CD14-positive monocyte (primary cell): ENCODE results near the gene NGFR. TPM values are rescaled to one million over a fixed set of nuclear protein-coding genes. Genes with fewer than 3 reads are reported as not detected.
A peak's percentile ranks its signal among the peaks of the same experiment; 100 is the strongest.

Source experiments
- DNase-seq, 3 donors: peaks; one replicate each; pipeline ENCODE4 v3.0.0-alpha.2; 2011 to 2022
- H2AFZ ChIP-seq: 2 replicates; pipeline ENCODE4 v1.6.0; 2012; ENCODE audit warnings: mild to moderate bottlenecking, low read depth, low read length, inconsistent platforms; ENCODE audit not compliant: insufficient read depth, poor library complexity, severe bottlenecking
- H3K27ac ChIP-seq, 2 donors: 1 replicate in 1 of 2; 2 replicates in 1 of 2; pipeline ENCODE4 v1.5.1; 2012 to 2013; ENCODE audit warnings: low read length in 2 of 2, control low read depth in 1 of 2, inconsistent platforms in 1 of 2, low read depth in 1 of 2, mild to moderate bottlenecking in 1 of 2
- H3K27me3 ChIP-seq, 2 donors: one replicate each; pipeline versions ENCODE4 v1.6.0 to v1.6.1; 2011 to 2013; ENCODE audit warnings: low read length in 2 of 2; ENCODE audit not compliant: control insufficient read depth in 2 of 2, insufficient read depth in 2 of 2
- H3K36me3 ChIP-seq, 2 donors: replicated peaks in 1 of 2; 1 replicate in 1 of 2; 2 replicates in 1 of 2; pipeline versions ENCODE4 v1.5.1 to v1.6.1; 2012 to 2013; ENCODE audit warnings: low read length in 2 of 2, control low read depth in 1 of 2, inconsistent platforms in 1 of 2, mild to moderate bottlenecking in 1 of 2; ENCODE audit not compliant: insufficient read depth in 2 of 2, control insufficient read depth in 1 of 2
- H3K4me1 ChIP-seq, 2 donors: 1 replicate in 1 of 2; 2 replicates in 1 of 2; pipeline versions ENCODE4 v1.5.1 to v1.6.1; 2012 to 2013; ENCODE audit warnings: low read length in 2 of 2, control low read depth in 1 of 2, inconsistent platforms in 1 of 2, mild to moderate bottlenecking in 1 of 2, moderate library complexity in 1 of 2; ENCODE audit not compliant: insufficient read depth in 2 of 2, control insufficient read depth in 1 of 2
- H3K4me2 ChIP-seq: replicated peaks from 2 replicates; pipeline ENCODE3; 2012; ENCODE audit warnings: low read length, moderate library complexity, mild to moderate bottlenecking; ENCODE audit not compliant: poor library complexity, severe bottlenecking; ENCODE audit errors: extremely low read depth
- H3K4me3 ChIP-seq, 3 experiments: fragments of 200-600 bp in 1 of 3; sonication (generic) in 1 of 3; replicated peaks in 1 of 3; 1 replicate in 2 of 3; 2 replicates in 1 of 3; pipeline ENCODE4 v1.5.1; 2011 to 2013; ENCODE audit warnings: low read length in 3 of 3, mild to moderate bottlenecking in 3 of 3, control low read depth in 2 of 3, low read depth in 2 of 3, inconsistent platforms in 1 of 3, moderate library complexity in 1 of 3
- H3K79me2 ChIP-seq: 2 replicates; pipeline ENCODE4 v1.6.0; 2012; ENCODE audit warnings: mild to moderate bottlenecking, control low read depth, inconsistent platforms, low read length, moderate library complexity; ENCODE audit not compliant: insufficient read depth
- H3K9ac ChIP-seq: 2 replicates; pipeline ENCODE4 v1.6.0; 2017; ENCODE audit warnings: low read length, mild to moderate bottlenecking; ENCODE audit not compliant: insufficient read depth, poor library complexity, severe bottlenecking
- H3K9me3 ChIP-seq, 2 donors: replicated peaks in 1 of 2; 1 replicate in 1 of 2; 2 replicates in 1 of 2; pipeline versions ENCODE4 v1.5.1 to v1.6.1; 2012 to 2013; ENCODE audit warnings: low read length in 2 of 2, control low read depth in 1 of 2; ENCODE audit not compliant: control insufficient read depth in 1 of 2, insufficient read depth in 1 of 2
- H4K20me1 ChIP-seq: 2 replicates; pipeline ENCODE4 v1.6.0; 2012; ENCODE audit warnings: mild to moderate bottlenecking, low read length, control low read depth, moderate library complexity; ENCODE audit not compliant: insufficient read depth
- H3K27ac Mint-ChIP-seq, 7 donors: one replicate each; pipeline ENCODE4 v1.8.0; 2020; ENCODE audit warnings: mild to moderate bottlenecking in 7 of 7, mixed read lengths in 7 of 7, moderate library complexity in 6 of 7, inconsistent platforms in 2 of 7
- H3K27me3 Mint-ChIP-seq, 3 donors: one replicate each; pipeline ENCODE4 v1.8.0; 2021 to 2022; ENCODE audit warnings: low read depth in 3 of 3, mild to moderate bottlenecking in 3 of 3, mixed read lengths in 3 of 3, moderate library complexity in 3 of 3, inconsistent platforms in 1 of 3
- H3K36me3 Mint-ChIP-seq, 2 donors: one replicate each; pipeline ENCODE4 v1.8.0; 2020; ENCODE audit warnings: mixed read lengths in 2 of 2, inconsistent platforms in 1 of 2, mild to moderate bottlenecking in 1 of 2
- H3K4me1 Mint-ChIP-seq: one replicate; pipeline ENCODE4 v1.8.0; 2020; ENCODE audit warnings: mild to moderate bottlenecking, mixed read lengths
- H3K4me3 Mint-ChIP-seq, 2 donors: one replicate each; pipeline ENCODE4 v1.8.0; 2020; ENCODE audit warnings: mild to moderate bottlenecking in 2 of 2, mixed read lengths in 2 of 2, moderate library complexity in 1 of 2
- H3K9me3 Mint-ChIP-seq, 7 donors: one replicate each; pipeline ENCODE4 v1.8.0; 2020 to 2022; ENCODE audit warnings: mixed read lengths in 7 of 7, mild to moderate bottlenecking in 6 of 7, moderate library complexity in 6 of 7, inconsistent platforms in 2 of 7
- CTCF ChIP-seq: fragments of 200-600 bp; IDR thresholded peaks from one replicate; pipeline ENCODE4 v1.8.0; 2022; ENCODE audit warnings: antibody characterized with exemption, mild to moderate bottlenecking
- WGBS: methylation state at CpG from one replicate; pipeline ENCODE4 v1.1.5; 2013; ENCODE audit warnings: missing lambda C conversion rate; ENCODE audit not compliant: insufficient coverage; 5-methylcytosine and 5-hydroxymethylcytosine counted together
- intact Hi-C, 2 donors: fragments of 100-400 bp; cut with micrococcal nuclease; formaldehyde crosslinking; loops; one replicate each; pipeline versions ENCODE4 v1.15.0 to v1.15.1; 2023
- polyA plus RNA-seq, 3 donors: library from polyadenylated mRNA; depleted of rRNA in 1 of 3; unstranded in 2 of 3; stranded (reverse) in 1 of 3; fragments of 300-500 nt in 2 of 3; fragments of >200 nt in 1 of 3; fragmentation: Illumina TruSeq in 2 of 3; gene quantifications; 1 replicate in 2 of 3; 2 replicates in 1 of 3; pipeline ENCODE4 v1.2.3, GENCODE V29; 2012 to 2021

The NGFR gene
- polyA plus RNA-seq, 3 donors: 0.05 to 0.19 TPM; not detected in 1

DNA sequence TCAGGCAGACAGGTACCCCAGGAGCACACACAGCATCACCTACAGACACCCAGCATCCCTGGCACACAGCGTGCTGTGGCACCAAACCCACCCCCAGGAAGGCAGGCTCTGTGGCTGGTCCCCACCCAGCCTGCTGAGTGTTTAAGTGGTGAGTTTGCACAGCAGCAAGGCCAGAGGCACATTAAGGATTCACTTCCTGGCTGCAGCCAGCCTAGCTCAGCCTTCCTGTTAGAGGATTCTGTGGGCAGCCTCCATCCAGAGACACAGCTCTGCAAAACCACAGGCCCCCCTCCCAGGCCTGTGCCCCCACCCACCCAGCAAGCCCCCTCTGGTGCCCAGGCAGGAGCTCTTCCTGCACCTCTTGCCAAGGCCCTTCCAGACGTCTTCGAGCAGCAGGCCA lies 44.4 kb upstream of the NGFR start:
- intact Hi-C loops: no loop called here
- no peak overlapping the region for H3K4me2 ChIP-seq
- H3K36me3 ChIP-seq: no peaks in the 10 kb centered on the region
- peak overlapping the region; percentile 2 for H3K9ac ChIP-seq
- no peak overlapping the region for H3K4me3 Mint-ChIP-seq
- TF ChIP-seq CTCF: no peak
- no CpG with 5 or more reads among the region's 3 CpGs for WGBS
- H3K27ac Mint-ChIP-seq: no peak overlapping the region
- no peaks in the 10 kb centered on the region for H3K79me2 ChIP-seq
- peaks cover 3 to 8% (median 6%) of the 10 kb centered on the region in 3 donors for H3K27me3 Mint-ChIP-seq
- H3K4me1 ChIP-seq: peaks cover 14 to 27% of the 10 kb centered on the region in 2 donors
- no peak overlapping the region for H3K4me3 ChIP-seq
- no peak overlapping the region for H3K27ac ChIP-seq
- no peaks in the 10 kb centered on the region for H3K27me3 ChIP-seq
- no peaks in the 10 kb centered on the region for H4K20me1 ChIP-seq
- no peaks in the 10 kb centered on the region for H3K36me3 Mint-ChIP-seq
- H2AFZ ChIP-seq: no peak overlapping the region
- no peaks in the 10 kb centered on the region for H3K9me3 Mint-ChIP-seq
- no peak for DNase-seq
- H3K9me3 ChIP-seq: no peaks in the 10 kb centered on the region
- H3K4me1 Mint-ChIP-seq: peaks cover 21% of the 10 kb centered on the region

DNA sequence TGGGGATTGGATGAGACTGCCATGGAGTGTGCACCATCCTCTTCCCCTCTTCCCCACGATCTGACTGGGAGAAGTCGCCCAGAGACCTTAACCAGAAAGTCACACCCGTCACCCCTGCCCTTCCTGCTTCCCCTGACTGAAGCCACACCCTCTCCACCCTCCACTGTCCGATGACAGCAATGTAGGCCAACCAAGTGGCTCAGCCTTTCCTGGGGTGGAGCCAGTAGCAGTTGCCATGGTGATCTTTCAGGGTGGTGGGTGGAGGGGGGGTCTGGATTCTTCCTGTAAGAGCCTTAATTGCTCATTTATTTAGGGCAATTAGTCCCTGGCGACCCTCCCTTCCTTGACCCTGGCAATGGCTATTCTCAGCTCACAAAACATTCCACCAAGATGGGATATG lies 42.9 kb upstream of the NGFR start:
- no peak for TF ChIP-seq CTCF
- Mint-ChIP-seq H3K4me3 (no peak overlapping the region), H3K27ac (no peak overlapping the region), H3K4me1 (peaks cover 25% of the 10 kb centered on the region), H3K36me3 (no peaks in the 10 kb centered on the region), H3K9me3 (no peaks in the 10 kb centered on the region), H3K27me3 (peaks cover 5 to 14% (median 14%) of the 10 kb centered on the region in 3 donors)
- no peak overlapping the region for H3K9ac ChIP-seq
- no peak overlapping the region for H3K4me3 ChIP-seq
- peak overlapping the region; percentile 71 for H2AFZ ChIP-seq
- intact Hi-C loops: no loop called here
- peak overlapping the region; percentile 36 for H3K4me2 ChIP-seq
- no peaks in the 10 kb centered on the region for H4K20me1 ChIP-seq
- H3K27ac ChIP-seq: no peak overlapping the region
- no peaks in the 10 kb centered on the region for H3K79me2 ChIP-seq
- H3K27me3 ChIP-seq: peaks cover 0 to under 1% of the 10 kb centered on the region in 2 donors
- H3K4me1 ChIP-seq: peaks cover 14 to 27% of the 10 kb centered on the region in 2 donors
- DNase-seq: peak in 1 of 3 donors; percentile 2
- H3K9me3 ChIP-seq: no peaks in the 10 kb centered on the region
- H3K36me3 ChIP-seq: no peaks in the 10 kb centered on the region
- no CpG with 5 or more reads among the region's 5 CpGs for WGBS
